Stimulated activated CD4-positive, alpha-beta T cell treated with anti-CD3 and anti-CD28 coated beads, Interleukin-4, amount 100 ng/mL, for 1 hour (primary cell): ENCODE measurements around the gene MEGF8.
A peak's percentile ranks its signal among the peaks of the same experiment; 100 is the strongest.

Experiments used
- DNase-seq: peaks from one replicate; pipeline ENCODE4 v3.0.0-alpha.2; 2020

MEGF8 gene

GRCh38 chr19:42287017-42287826 lies 38.2 kb upstream of the MEGF8 start:
- DNase-seq, result no peak

- no peak for DNase-seq
These were observed 37.7 kb upstream of the MEGF8 start for GRCh38 chr19:42287827-42288107.

- DNase-seq, result no peak
These were observed 37.0 kb upstream of the MEGF8 start for GRCh38 chr19:42288387-42288786.

GRCh38 chr19:42288881-42289555 lies 36.4 kb upstream of the MEGF8 start:
- no peak for DNase-seq

- DNase-seq, result no peak
These were observed 35.8 kb upstream of the MEGF8 start for GRCh38 chr19:42289556-42290041.

GRCh38 chr19:42290136-42290522 lies 35.3 kb upstream of the MEGF8 start:
- no peak for DNase-seq

- DNase-seq, result peak; percentile 69
These were observed 34.7 kb upstream of the MEGF8 start for GRCh38 chr19:42290523-42291434.

GRCh38 chr19:42291435-42291810 lies 34.0 kb upstream of the MEGF8 start:
- no peak for DNase-seq

- DNase-seq, result no peak
These were observed 33.1 kb upstream of the MEGF8 start for GRCh38 chr19:42292042-42292960.

GRCh38 chr19:42292963-42293362 lies 32.5 kb upstream of the MEGF8 start:
- DNase-seq, result no peak

GRCh38 chr19:42293540-42293939 lies 31.9 kb upstream of the MEGF8 start:
- no peak for DNase-seq

GRCh38 chr19:42293948-42294347 lies 31.5 kb upstream of the MEGF8 start:
- no peak for DNase-seq

- no peak for DNase-seq
These were observed 30.8 kb upstream of the MEGF8 start for GRCh38 chr19:42294471-42295137.

GRCh38 chr19:42295342-42295741 lies 30.1 kb upstream of the MEGF8 start:
- DNase-seq, result no peak

GRCh38 chr19:42295831-42296525 lies 29.5 kb upstream of the MEGF8 start:
- DNase-seq, result peak; percentile 91

GRCh38 chr19:42297039-42297438 lies 28.4 kb upstream of the MEGF8 start:
- no peak for DNase-seq

GRCh38 chr19:42301646-42302203 lies 23.7 kb upstream of the MEGF8 start, which contains the start of gene PRR19:
Gene PRR19 (plus strand): TSS chr19:42302132. CDS start chr19:42309585, 7,453 bp downstream.
- DNase-seq, result peak; percentile 29

GRCh38 chr19:42303101-42303464 lies 22.4 kb upstream of the MEGF8 start:
- no peak for DNase-seq

- DNase-seq, result no peak
These were observed 21.6 kb upstream of the MEGF8 start for GRCh38 chr19:42303876-42304275.

GRCh38 chr19:42306646-42307045 lies 18.8 kb upstream of the MEGF8 start:
- no peak for DNase-seq

- DNase-seq, result no peak
These were observed 15.7 kb upstream of the MEGF8 start for GRCh38 chr19:42309686-42310085.
